Spleen (tissue), 7 donors: Measurements from ENCODE around the gene UGP2.

Source experiments
- POLR2A ChIP-seq, 3 donors: fragments of 450-650 bp; IDR thresholded peaks; one replicate each; pipeline ENCODE4 v1.5.1; 2017; ENCODE audit warnings: antibody characterized with exemption in 3 of 3, mild to moderate bottlenecking in 1 of 3
- POLR2AphosphoS5 ChIP-seq, 3 donors: sonication (generic); formaldehyde crosslinking; IDR thresholded peaks; one replicate each; pipeline ENCODE4 v1.5.1; 2017; ENCODE audit warnings: antibody characterized with exemption in 3 of 3
- TF ChIP-seq, protein P1 (sequence below), 11 experiments: fragments of 200-600 bp in 7 of 11; fragments of 450-650 bp in 4 of 11; sonication (generic) in 4 of 11; IDR thresholded peaks in 8 of 11; conservative IDR thresholded peaks in 3 of 11; 1 replicate in 7 of 11; 2 replicates in 4 of 11; pipeline versions ENCODE4 v1.4.0 to v1.8.0; 2016 to 2021; ENCODE audit warnings: antibody characterized with exemption in 11 of 11, inconsistent platforms in 4 of 11, mild to moderate bottlenecking in 1 of 11
- donor health status: DM: no; HTN: no; CAD: no; lungs with moderate emphysema.
- donor health status: DM: no; HTN: no; CAD: no.
- donor health status: DM: no; HTN: no; CAD: no.

DNA sequence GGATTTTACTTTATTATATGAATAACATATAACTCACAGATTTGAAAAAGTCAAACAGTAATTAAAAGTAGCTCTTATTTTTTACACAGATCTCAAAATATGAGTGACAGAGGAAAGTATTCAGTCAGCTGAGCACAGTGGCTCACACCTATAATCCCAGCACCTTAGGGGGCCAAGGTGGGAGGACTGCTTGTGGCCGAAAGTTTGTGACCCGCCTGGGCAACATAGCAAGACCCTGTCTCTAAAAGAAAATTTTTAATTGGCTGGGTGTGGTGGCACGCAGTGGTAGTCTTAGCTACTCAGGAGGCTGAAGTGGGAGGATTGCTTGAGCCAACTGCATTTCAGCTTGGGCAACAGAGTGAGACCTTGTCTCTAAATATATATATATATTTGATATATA lies 19.2 kb upstream of the UGP2 start:
- TF ChIP-seq POLR2AphosphoS5 (IDR thresholded peaks at IDR 0.05) (no peak), POLR2A (IDR thresholded peaks at IDR 0.05) (no peak)
- TF ChIP-seq, protein P1, sequence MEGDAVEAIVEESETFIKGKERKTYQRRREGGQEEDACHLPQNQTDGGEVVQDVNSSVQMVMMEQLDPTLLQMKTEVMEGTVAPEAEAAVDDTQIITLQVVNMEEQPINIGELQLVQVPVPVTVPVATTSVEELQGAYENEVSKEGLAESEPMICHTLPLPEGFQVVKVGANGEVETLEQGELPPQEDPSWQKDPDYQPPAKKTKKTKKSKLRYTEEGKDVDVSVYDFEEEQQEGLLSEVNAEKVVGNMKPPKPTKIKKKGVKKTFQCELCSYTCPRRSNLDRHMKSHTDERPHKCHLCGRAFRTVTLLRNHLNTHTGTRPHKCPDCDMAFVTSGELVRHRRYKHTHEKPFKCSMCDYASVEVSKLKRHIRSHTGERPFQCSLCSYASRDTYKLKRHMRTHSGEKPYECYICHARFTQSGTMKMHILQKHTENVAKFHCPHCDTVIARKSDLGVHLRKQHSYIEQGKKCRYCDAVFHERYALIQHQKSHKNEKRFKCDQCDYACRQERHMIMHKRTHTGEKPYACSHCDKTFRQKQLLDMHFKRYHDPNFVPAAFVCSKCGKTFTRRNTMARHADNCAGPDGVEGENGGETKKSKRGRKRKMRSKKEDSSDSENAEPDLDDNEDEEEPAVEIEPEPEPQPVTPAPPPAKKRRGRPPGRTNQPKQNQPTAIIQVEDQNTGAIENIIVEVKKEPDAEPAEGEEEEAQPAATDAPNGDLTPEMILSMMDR (IDR thresholded peaks at IDR 0.05 in 8 of 11, conservative IDR thresholded peaks at IDR 0.05 in 3 of 11): no peak
